Endothelial cell of umbilical vein (primary cell): ENCODE results near the gene AMZ2. TPM values are rescaled to one million over a fixed set of nuclear protein-coding genes. Genes with fewer than 3 reads are reported as not detected.

Experiments
- BruUV-seq: library from RNA; stranded (reverse); fragments of 400-500 nt; replicated peaks from 2 replicates; lab custom pipeline; 2021; lab: Mats Ljungman, UMichigan
- CTCF ChIA-PET: fragments of 300-600, 350-600 bp; sonication (Branson Sonifier 250); formaldehyde crosslinking; loops from one replicate; lab custom pipeline; 2021; ENCODE audit warnings: antibody characterized with exemption, inconsistent platforms; lab: Charles Lee
- POLR2A ChIA-PET: fragments of 300-600, 350-600 bp; sonication (Branson Sonifier 250); formaldehyde crosslinking; loops from one replicate; lab custom pipeline; 2021; ENCODE audit warnings: antibody characterized with exemption, inconsistent platforms; lab: Charles Lee
- DNase-seq: peaks from one replicate; pipeline ENCODE4 v3.0.0-alpha.2; 2011; ENCODE audit warnings: low read depth, low spot score
- FAIRE-seq: peaks from 2 replicates; lab custom pipeline; 2011; peaks lifted over from hg19 to GRCh38; lab: Jason Lieb, UNC
- H2AFZ ChIP-seq: 2 replicates; pipeline ENCODE4 v1.6.0; 2012; ENCODE audit warnings: low read depth, low read length, control low read depth, inconsistent platforms
- H3K27ac ChIP-seq: 2 replicates; pipeline ENCODE4 v1.5.1; 2011; ENCODE audit warnings: low read depth, mild to moderate bottlenecking, control low read depth, low read length, moderate library complexity; ENCODE audit not compliant: insufficient read depth
- H3K27me3 ChIP-seq, 2 experiments: 2 replicates each; pipeline versions ENCODE4 v1.6.0 to v1.6.1; 2011; ENCODE audit warnings: low read length in 2 of 2, mixed read lengths in 1 of 2; ENCODE audit not compliant: control insufficient read depth in 2 of 2, insufficient read depth in 2 of 2
- H3K36me3 ChIP-seq, 2 experiments: 2 replicates in 1 of 2; 3 replicates in 1 of 2; pipeline ENCODE4 v1.5.1; 2011; ENCODE audit warnings: low read length in 2 of 2, mild to moderate bottlenecking in 1 of 2, moderate library complexity in 1 of 2; ENCODE audit not compliant: control insufficient read depth in 2 of 2, insufficient read depth in 2 of 2; ENCODE audit errors: extremely low read depth in 1 of 2
- H3K4me1 ChIP-seq: 3 replicates; pipeline ENCODE4 v1.5.1; 2011; ENCODE audit warnings: mild to moderate bottlenecking, low read length; ENCODE audit not compliant: control insufficient read depth, insufficient read depth; ENCODE audit errors: extremely low read depth
- H3K4me2 ChIP-seq: 2 replicates; pipeline ENCODE4 v1.6.1; 2011; ENCODE audit warnings: low read length, control low read depth, mixed read lengths; ENCODE audit not compliant: insufficient read depth
- H3K4me3 ChIP-seq, 3 experiments: fragments of 200-600 bp in 1 of 3; sonication (generic), shearing (Covaris generic) in 1 of 3; replicated peaks in 1 of 3; 2 replicates each; pipeline ENCODE4 v1.5.1; 2011 to 2016; ENCODE audit warnings: control low read depth in 3 of 3, low read length in 3 of 3, mild to moderate bottlenecking in 2 of 3, inconsistent platforms in 1 of 3, low read depth in 1 of 3, moderate library complexity in 1 of 3; ENCODE audit not compliant: insufficient read depth in 1 of 3
- H3K79me2 ChIP-seq: 2 replicates; pipeline ENCODE4 v1.6.0; 2012; ENCODE audit warnings: low read length, inconsistent platforms; ENCODE audit not compliant: control insufficient read depth, insufficient read depth
- H3K9ac ChIP-seq: replicated peaks from 2 replicates; pipeline ENCODE3; 2011; ENCODE audit warnings: low read length, control low read depth; ENCODE audit not compliant: insufficient read depth; ENCODE audit errors: extremely low read depth
- H3K9me1 ChIP-seq: replicated peaks from 3 replicates; pipeline ENCODE4 v1.6.0; 2011; ENCODE audit warnings: mild to moderate bottlenecking, low read length; ENCODE audit not compliant: control insufficient read depth, insufficient read depth; ENCODE audit errors: extremely low read depth
- H3K9me3 ChIP-seq: replicated peaks from 2 replicates; pipeline ENCODE4 v1.5.1; 2012; ENCODE audit warnings: low read length, inconsistent platforms; ENCODE audit not compliant: control insufficient read depth, insufficient read depth
- H4K20me1 ChIP-seq: replicated peaks from 2 replicates; pipeline ENCODE3; 2011; ENCODE audit warnings: mild to moderate bottlenecking, low read length; ENCODE audit not compliant: control insufficient read depth, insufficient read depth; ENCODE audit errors: extremely low read depth
- CTCF ChIP-seq, 2 donors: IDR thresholded peaks; 1 replicate in 1 of 2; 2 replicates in 1 of 2; pipeline ENCODE4 v1.5.1; 2011; ENCODE audit warnings: low read length in 2 of 2, mild to moderate bottlenecking in 2 of 2, moderate library complexity in 2 of 2, control low read depth in 1 of 2, inconsistent platforms in 1 of 2, low read depth in 1 of 2; ENCODE audit not compliant: insufficient read depth in 1 of 2; ENCODE audit errors: extremely low read depth in 1 of 2
- EZH2 ChIP-seq: IDR thresholded peaks from 2 replicates; pipeline ENCODE4 v1.6.1; 2012; ENCODE audit warnings: borderline replicate concordance, low read depth, mild to moderate bottlenecking, moderate library complexity, low read length, inconsistent platforms; ENCODE audit not compliant: severe bottlenecking
- FOS ChIP-seq: IDR thresholded peaks from 2 replicates; pipeline ENCODE4 v1.6.1; 2011; ENCODE audit warnings: mild to moderate bottlenecking, low read length, moderate library complexity, borderline replicate concordance; ENCODE audit not compliant: insufficient read depth
- GATA2 ChIP-seq: IDR thresholded peaks from 2 replicates; pipeline ENCODE4 v1.7.0; 2011; ENCODE audit warnings: low read depth, mild to moderate bottlenecking, moderate library complexity, mixed read lengths, low read length; ENCODE audit not compliant: insufficient read length, insufficient read depth
- MAX ChIP-seq: IDR thresholded peaks from 2 replicates; pipeline ENCODE4 v1.6.1; 2011; ENCODE audit not compliant: insufficient read depth, insufficient read length
- MYC ChIP-seq: IDR thresholded peaks from one replicate; pipeline ENCODE4 v1.6.1; 2011; ENCODE audit warnings: mild to moderate bottlenecking, low read depth, low read length
- POLR2A ChIP-seq: IDR thresholded peaks from 2 replicates; pipeline ENCODE4 v1.6.1; 2012; ENCODE audit warnings: low read depth, mild to moderate bottlenecking, control low read depth, low read length
- POLR2AphosphoS5 ChIP-seq: IDR thresholded peaks from 2 replicates; pipeline ENCODE4 v1.6.1; 2012; ENCODE audit warnings: low read depth, mild to moderate bottlenecking, control low read depth, low read length, moderate library complexity; ENCODE audit not compliant: insufficient read depth
- dilution Hi-C: fragments of 300-500 bp; cut with MboI; formaldehyde crosslinking; loops from one replicate; pipeline ENCODE4 v1.15.0; 2019; ENCODE audit warnings: low sequenced_read_pairs; ENCODE audit not compliant: extremely low pct_ligation_motif_present
- intact Hi-C: fragments of 100-400 bp; cut with micrococcal nuclease; formaldehyde crosslinking; loops from one replicate; pipeline ENCODE4 v1.10.0; 2022
- polyA plus RNA-seq, 4 experiments: library from polyadenylated mRNA; depleted of rRNA in 3 of 4; stranded (reverse) in 3 of 4; unstranded in 1 of 4; fragments of >200 nt; gene quantifications; 2 replicates each; pipeline versions ENCODE4 v1.2.1 to v1.2.3, GENCODE V29; 2011 to 2012; ENCODE audit warnings: missing spikeins in 1 of 4
- total RNA-seq: library from RNA; stranded (reverse); gene quantifications from 2 replicates; pipeline ENCODE4 v1.2.3, GENCODE V29; 2021

The AMZ2 gene
- total and polyA plus RNA-seq, 2 donors (not counting 3 experiments of a cell fraction or from before 2014, with no cell fraction given): 46.7 to 57.3 TPM

GRCh38 chr17:68294196-68294555 lies 46.3 kb downstream of the AMZ2 start:
- no peak overlapping the region for H3K9ac ChIP-seq
- CTCF ChIA-PET: interaction anchor here (1.1 to 3.5 kb wide), 2 partner anchors 89 to 105 kb away, joined by 6 to 17 read pairs; no protein-coding TSS in a partner anchor
- no peaks in the 10 kb centered on the region for H3K9me3 ChIP-seq
- FAIRE-seq (no peak), DNase-seq (no peak)
- H3K9me1 ChIP-seq: no peaks in the 10 kb centered on the region
- POLR2A ChIA-PET: no interaction called here
- H4K20me1 ChIP-seq: no peaks in the 10 kb centered on the region
- no peaks in the 10 kb centered on the region for H3K79me2 ChIP-seq
- TF ChIP-seq GATA2 (no peak), POLR2A (no peak), MYC (no peak), CTCF (IDR thresholded peaks at IDR 0.05; ENCODE audit: extremely low read depth in 1 of 2, insufficient read depth in 1 of 2, low read depth in 1 of 2, low read length in 2 of 2) (no peak), POLR2AphosphoS5 (no peak), EZH2 (no peak), FOS (no peak), MAX (no peak)
- H3K27ac ChIP-seq: no peak overlapping the region
- H3K4me3 ChIP-seq: no peak overlapping the region
- no peaks in the 10 kb centered on the region for H3K27me3 ChIP-seq
- H3K4me2 ChIP-seq: no peak overlapping the region
- peaks cover 15% of the 10 kb centered on the region for H3K4me1 ChIP-seq
- BruUV-seq: no TSS peak
- dilution Hi-C loops (no loop called here), intact Hi-C loops (no loop called here)
- H3K36me3 ChIP-seq: no peaks in the 10 kb centered on the region
- H2AFZ ChIP-seq: no peak overlapping the region
